Thyroid gland (tissue), 4 donors: Measurements from ENCODE around the gene SCN10A.

Experiments
- CTCF ChIP-seq, 6 experiments: fragments of 200-600 bp in 3 of 6; fragments of 450-650 bp in 3 of 6; sonication (generic) in 3 of 6; IDR thresholded peaks; one replicate each; pipeline ENCODE4 v1.5.1; 2016 to 2019; ENCODE audit warnings: antibody characterized with exemption in 6 of 6, mild to moderate bottlenecking in 2 of 6, inconsistent platforms in 1 of 6, moderate library complexity in 1 of 6
- POLR2A ChIP-seq, 2 donors: fragments of 450-650 bp; IDR thresholded peaks; one replicate each; pipeline ENCODE4 v1.6.1; 2017; ENCODE audit warnings: antibody characterized with exemption in 2 of 2, mild to moderate bottlenecking in 2 of 2, moderate library complexity in 1 of 2

- no peak for TF ChIP-seq POLR2A (IDR thresholded peaks at IDR 0.05)
- TF ChIP-seq CTCF (IDR thresholded peaks at IDR 0.05): no peak
Observed at GRCh38 chr3:38658841-38659240, 157.2 kb downstream of the SCN10A start.
